ENCODE results near the gene SPESP1.
"Not testable (repeated sequence)": the region's sequence is repeated elsewhere in the genome, so short reads cannot be mapped to it uniquely, and the experiment has no call there.

Gene SPESP1

DNA sequence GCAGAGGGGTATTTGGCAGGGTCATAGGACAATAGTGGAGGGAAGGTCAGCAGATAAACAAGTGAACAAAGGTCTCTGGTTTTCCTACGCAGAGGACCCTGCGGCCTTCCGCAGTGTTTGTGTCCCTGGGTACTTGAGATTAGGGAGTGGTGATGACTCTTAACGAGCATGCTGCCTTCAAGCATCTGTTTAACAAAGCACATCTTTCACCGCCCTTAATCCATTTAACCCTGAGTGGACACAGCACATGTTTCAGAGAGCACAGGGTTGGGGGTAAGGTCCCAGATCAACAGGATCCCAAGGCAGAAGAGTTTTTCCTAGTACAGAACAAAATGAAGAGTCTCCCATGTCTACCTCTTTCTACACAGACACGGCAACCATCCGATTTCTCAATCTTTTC is 33.4 kb downstream of the SPESP1 start:
- not testable (repeated sequence) for DNase-seq (ENCODE audit: low spot score)

DNA sequence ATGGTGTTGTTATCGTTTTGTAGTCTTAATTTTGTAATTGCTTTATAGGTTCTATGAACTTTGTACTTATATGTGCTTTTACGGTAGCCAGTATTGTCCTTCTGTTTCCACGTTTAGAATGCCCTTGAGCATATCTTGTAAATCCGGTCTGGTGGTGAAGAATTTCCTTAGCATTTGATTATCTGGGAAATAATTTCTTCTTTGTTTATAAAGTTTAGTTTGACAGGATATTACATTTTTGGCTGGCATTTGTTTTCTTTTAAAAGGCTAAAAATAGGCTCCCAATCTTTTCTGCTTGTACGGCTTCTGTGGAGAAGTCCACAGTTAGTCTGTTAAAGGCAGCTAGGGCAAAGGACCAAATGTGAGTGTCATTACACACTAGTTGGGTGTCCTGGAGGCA is 36.7 kb downstream of the SPESP1 start:
- DNase-seq (ENCODE audit: low spot score) = no peak

DNA sequence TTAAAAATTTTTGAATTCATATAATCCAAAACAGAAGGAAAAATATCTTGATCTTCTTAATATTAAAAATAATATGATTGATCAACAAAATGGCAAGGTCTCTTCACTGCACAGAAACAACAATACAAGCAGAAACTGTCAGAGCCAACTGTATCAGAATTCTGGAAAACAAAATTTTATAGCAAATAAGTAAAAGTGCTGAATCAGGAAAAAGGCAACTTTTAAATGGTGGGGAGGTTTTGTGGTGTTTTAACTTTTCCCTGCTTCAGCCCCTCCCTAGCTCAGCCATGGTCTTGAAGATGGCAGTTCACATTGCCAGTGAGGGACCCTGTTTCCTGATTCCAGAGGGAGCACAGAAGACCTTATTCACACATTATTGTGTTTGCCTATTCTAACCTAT is 37.6 kb downstream of the SPESP1 start:
- DNase-seq (ENCODE audit: low spot score) = no peak

DNA sequence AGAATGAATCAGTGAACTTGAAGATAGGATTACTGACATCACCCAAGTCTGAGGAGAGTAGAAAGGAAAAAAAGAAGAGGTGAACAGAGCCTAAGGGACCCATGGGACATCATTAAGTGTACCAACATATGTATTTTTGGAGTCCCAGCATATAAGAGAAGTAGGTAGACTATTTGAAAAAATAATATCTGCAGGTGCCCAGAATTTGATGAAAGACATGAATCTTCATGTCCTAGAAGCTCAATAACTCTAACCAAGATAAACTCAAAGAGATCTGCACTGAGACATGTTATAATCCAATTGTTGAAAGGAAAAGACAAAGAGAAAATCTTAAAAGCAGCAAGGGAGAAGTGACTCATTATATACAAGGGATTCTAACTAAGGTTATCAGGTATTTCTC is 39.0 kb downstream of the SPESP1 start:
- no peak for DNase-seq (ENCODE audit: low spot score)

DNA sequence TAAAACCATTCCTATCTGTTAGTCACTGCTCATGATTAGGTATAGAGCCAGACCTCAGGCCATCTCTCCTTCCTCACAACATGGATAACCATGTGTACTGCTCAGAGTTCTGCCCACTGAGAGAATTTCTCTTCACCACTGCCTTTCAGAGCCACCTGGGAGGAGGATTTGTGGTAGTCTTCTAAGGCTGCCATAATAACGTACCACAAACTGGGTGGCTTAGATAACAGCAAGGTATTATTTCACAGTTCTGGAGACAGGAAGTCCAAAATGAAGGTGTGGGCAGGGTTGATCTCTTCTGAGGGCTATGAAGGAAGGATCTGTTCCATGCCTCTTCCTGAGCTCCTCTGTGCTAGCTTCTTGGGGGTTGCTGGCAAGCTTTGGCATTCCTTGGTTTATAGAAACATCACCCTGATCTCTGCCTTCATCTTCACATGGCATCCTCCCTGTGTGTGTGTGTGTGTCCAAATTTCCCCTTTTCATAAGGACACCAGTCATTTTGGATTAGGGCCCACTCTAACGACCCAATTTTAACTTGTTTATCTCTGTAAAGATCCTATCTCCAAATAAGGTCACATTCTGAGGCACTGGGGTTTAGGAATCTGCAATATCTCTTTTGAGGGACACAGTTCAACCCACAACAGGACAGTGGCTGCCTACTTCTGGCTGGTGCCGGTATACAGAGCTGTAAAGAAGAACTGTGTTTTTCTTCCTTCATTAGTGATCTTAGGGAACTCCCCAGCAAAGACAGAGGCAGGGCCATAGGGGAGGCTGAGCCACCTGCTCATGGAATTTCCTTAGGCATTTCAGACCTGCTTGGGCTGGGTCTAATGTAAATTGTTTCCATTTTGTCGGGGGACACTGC is 42.1 kb downstream of the SPESP1 start:
- no peak for DNase-seq (ENCODE audit: low spot score)

DNA sequence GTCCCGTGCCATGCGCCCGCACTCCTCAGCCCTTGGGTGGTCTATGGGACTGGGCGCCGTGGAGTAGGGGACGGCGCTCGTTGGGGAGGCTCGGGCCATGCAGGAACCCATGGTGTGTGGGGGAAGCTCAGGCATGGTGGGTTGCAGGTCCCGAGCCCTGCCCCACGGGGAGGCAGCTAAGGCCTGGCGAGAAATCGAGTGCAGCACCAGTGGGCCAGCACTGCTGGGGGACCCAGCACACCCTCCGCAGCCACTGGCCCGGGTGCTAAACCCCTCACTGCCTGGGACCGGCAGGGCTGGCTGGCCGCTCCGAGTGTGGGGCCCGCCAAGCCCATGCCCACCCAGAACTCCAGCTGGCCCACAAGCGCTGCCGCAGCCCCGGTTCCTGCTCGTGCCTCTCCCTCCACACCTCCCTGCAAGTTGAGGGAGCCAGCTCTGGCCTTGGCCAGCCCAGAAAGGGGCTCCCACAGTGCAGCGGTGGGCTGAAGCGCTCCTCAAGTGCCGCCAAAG is 45.4 kb downstream of the SPESP1 start:
- DNase-seq (ENCODE audit: low spot score) = not testable (repeated sequence)

DNA sequence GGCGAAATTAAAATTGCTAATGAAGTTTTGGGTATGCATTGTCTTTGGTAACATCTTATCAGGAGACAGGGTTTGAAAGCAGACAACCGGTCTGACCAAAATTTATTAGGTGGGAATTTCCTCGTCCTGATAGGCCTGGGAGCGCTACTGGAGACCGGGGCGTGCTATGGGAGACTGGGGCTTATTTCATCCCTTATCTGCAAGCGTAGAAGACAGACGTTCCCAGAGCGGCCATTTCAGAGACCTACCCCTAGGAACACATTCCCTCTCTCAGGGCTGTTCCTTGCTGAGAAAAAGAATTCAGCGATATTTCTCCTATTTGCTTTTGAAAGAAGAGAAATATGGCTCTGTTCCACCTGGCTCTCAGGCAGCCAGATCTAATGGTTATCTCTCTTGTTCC is 47.1 kb downstream of the SPESP1 start:
- DNase-seq (ENCODE audit: low spot score) = not testable (repeated sequence)

DNA sequence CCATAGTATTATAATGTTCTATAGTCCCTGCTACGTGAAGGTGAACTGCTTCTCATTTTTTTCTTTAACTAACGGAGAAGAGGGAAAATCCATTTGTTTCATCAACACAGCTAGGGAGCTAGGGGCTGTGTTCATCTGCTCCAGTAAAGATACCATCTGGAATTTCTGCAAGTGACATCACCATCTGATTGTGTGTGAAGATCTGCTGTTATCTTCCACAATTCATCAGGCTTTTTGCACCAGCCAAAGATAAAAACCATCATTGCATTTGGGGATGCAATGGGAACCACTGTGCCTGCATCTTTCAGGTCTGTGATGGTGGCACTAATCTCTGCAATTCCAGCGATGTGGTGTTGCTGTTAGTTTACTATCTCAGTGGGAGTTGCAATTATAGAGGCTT is 48.7 kb downstream of the SPESP1 start:
- DNase-seq (ENCODE audit: low spot score) = no peak

DNA sequence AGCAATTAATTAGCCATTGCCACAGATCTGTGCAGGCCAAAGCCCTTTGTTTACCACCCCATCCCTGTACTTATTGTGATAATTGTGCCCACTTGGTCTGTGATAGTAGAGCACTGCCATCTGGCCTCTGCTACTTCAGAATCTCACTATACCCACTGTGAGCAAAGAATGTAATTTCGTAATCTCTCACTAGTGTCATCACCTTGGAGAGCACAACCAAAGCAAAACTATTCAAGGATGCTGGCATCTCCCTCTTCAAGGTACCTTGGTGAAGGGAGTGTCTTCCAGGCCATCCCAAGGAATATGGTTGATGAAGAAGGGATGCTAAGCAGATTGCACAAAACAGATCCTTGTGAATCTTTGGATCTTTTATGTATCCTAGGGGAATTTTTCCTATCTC is 49.5 kb downstream of the SPESP1 start:
- DNase-seq (ENCODE audit: low spot score) = no peak

DNA sequence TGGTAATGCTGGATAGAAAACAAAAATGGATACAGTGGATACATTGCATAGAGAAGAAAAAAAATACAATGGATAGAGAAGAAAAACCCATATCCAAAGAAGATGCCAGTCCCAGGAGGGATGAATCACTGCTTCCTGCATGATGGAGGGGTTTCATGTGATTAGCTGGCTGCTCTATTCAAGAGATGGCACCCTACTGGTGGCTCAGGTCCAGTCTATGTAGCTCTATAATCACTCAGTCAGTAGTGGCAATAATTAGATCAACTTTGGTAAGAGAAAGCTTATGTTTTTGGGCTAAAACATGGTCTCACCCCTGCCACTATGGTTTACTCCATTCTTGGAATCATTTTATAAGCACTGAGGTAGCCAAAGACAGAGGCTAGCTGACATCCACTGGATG is 50.5 kb downstream of the SPESP1 start:
- no peak for DNase-seq (ENCODE audit: low spot score)

DNA sequence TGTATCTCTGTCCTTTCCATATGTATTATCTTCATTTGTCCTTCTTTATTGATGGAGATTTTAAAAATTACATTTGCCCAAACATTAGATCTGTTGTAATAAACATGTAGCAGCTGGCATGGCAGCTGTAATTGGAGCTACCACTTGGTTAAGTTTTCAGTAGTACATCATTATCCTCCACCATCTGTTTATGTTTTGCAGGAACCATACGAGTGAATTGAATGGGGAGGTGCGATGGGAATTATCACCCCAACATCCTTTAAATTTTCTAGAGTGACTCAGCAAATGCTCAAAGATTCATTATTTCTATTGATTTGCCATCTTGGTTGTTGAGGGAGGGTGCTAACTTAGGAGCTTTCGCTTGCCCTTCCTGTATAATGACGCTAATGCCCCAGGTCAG is 51.6 kb downstream of the SPESP1 start:
- DNase-seq (ENCODE audit: low spot score) = no peak

DNA sequence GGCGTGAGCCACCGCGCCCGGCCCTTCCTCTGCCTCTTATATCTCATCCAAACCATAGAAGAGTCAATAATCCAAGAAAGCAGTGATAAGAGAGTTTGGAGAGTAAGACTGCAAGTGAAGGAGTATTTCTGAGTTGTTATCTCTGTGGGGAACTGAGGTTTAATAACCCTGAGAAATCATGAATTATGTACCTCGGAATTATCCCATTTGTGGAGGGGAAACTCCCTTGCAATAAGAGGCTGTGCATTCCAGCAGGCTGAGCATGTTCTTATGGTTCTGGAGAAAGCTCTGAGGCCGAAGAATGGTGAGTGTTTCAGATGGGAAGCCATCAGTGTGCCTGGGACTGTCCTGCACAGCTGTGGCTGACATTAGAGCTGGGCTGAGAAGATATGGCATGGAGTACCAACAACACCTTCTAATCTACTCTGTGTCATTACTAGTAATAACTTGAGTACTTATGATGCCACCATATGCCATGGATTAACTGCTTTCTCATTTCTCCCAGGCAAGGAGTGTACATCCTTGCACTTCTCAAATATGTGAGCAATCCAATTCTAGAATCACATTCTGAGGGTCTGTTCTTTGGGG is 52.7 kb downstream of the SPESP1 start:
- no peak for DNase-seq (ENCODE audit: low spot score)

DNA sequence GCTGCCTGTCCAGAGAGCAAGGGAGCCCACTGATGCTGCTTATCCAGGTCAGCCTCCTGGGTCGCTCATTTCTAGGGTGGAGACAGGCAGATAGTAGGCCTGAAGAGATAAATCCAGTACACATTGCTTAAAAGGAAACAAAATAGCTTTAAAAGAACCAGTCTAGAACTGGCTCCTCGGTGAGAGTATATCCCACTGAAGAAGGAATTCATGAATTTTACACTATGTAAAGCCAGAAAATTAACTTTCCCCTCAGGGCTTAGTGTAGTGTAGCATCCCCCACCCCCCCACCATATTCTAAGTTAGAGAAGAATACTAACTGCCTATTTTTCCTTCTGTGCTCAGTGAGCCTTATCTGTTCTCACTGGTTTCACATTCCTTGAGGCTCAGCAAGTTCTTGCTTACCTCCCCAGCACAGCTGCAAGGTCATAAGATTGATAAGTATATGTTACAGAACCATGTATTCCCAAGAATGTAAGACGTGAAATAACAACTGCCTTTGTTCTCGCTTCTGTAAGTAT is 53.7 kb downstream of the SPESP1 start:
- no peak for DNase-seq (ENCODE audit: low spot score)

DNA sequence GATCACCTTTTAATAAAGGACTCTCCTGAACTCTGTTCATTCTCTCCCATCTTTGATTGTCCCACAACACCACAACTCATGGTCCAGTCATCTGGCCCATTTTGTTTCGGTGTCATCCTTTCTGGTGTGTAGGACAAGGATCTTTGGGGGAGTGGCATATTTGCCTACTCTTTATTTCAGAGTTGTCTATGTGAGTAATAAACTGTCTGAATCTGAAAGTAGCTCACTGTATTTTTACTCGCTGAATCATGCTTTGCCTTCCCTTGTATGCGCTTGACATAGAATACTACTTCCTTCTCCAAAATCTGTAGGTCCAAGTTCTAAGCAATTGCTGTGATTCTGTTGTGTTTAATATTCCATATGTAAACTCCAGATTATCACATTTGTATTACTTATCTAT is 54.3 kb downstream of the SPESP1 start:
- no peak for DNase-seq (ENCODE audit: low spot score)

DNA sequence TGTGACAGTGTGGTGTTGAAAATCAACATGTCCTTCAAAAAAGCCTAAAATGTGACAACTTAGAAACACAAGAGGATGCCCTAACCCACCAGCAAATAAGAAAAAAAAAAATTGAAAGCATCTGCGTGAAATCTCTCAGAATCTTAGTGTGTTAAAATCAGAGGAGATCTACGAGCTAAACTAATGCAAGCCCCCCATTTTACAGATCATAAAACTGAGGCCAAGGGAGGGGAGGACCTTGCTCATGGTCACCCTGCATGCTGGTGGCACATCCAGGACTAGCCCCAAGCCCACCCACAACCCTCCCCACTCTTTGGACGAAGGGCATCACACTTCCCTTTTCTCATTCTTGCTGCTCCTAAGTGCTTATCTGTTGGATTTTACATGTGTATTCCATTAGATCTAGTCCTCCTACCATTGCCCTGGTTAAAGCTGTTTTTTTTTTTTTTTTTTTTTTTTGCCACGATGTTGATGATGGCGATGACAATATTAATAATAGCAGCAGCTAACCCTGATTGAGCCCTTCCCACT is 55.1 kb downstream of the SPESP1 start:
- DNase-seq (ENCODE audit: low spot score) = no peak

DNA sequence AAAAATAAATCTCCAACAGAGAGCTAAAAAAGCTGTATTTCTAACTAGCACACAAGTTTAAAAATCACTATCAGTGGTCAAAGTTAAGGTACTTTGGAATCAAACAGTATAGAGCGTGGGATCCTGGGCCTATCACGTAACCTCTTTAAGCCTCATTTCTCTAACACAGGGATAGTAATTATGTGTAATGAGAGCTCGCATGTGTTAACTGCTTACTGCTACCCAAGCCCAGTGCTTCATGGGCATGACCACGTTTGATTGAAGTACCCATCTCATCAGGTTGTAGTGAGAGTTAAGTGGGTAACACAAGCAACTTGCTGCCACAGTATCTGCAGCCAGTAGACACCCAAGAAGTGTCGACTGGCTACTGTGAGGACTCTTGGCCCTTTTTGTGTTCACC is 56.0 kb downstream of the SPESP1 start:
- DNase-seq (ENCODE audit: low spot score) = no peak

DNA sequence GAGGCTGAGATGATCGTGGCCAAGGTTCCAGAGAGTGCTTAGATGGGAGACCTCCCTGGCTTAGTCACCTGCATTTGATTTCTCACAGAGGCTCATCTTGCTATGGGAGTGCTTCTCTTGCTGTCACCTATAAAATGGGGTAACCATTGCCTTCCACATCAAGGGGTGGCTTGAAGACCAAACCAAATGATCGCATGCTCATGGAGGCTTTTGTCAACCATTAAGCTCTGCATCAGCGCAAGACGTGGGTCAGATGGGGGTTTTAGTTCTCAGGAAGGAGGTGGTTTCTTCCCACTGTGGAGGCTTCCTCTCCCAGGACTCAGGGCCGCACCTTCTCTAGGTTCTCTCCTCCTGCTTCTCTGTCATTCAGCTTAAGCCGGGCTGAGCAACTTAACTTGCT is 56.8 kb downstream of the SPESP1 start:
- no peak for DNase-seq (ENCODE audit: low spot score)

DNA sequence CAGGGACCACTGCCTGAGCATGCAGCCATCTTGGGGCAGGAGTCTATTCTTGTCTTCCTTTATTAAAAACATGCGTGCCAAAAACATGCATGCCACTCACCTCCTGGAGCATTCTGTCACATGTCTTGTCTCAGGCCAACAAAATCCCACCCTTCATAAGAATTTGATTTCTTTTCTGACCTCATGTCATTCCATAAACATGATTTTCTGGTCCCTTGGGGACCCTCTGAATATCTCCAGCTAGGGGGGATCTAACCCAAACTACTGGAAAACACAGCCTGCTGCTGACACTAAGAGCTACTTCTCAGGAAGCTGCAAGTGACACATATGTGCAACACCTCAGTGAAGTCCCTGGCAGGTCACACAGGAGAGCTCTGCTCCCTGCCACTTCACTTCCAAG is 57.4 kb downstream of the SPESP1 start:
- no peak for DNase-seq (ENCODE audit: low spot score)

DNA sequence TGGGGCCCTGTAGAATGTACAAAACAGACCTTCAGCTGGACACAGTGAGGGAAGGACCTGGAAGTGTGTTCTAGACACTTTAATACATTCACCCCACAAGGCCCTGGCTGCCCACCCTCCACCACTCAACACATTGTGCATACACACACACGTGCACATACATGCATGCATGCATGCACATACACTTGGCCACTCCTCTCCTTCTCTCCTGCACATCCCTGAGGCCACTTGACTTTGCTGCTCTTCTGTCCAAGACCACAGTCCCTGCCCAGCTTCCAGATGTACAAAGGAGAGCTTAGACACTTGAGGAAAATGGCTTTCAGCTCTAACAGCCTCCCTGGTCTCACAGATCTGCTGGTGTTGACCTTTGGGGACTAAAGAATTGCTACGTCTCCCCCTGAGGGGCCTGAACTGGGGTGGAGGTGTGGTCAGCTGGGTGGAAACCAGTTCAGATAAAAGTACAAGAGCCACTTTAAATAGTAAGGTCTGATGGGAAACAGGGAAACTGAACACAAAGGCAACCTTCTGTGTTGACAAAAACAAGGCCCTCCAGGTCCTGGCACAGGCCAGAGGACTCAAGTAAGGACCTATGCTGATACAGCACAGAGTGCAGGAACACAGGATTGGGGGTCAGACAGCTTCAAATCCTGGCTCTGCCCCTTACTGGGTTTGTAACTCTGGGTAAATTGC is 59.4 kb downstream of the SPESP1 start:
- DNase-seq (ENCODE audit: low spot score) = no peak

DNA sequence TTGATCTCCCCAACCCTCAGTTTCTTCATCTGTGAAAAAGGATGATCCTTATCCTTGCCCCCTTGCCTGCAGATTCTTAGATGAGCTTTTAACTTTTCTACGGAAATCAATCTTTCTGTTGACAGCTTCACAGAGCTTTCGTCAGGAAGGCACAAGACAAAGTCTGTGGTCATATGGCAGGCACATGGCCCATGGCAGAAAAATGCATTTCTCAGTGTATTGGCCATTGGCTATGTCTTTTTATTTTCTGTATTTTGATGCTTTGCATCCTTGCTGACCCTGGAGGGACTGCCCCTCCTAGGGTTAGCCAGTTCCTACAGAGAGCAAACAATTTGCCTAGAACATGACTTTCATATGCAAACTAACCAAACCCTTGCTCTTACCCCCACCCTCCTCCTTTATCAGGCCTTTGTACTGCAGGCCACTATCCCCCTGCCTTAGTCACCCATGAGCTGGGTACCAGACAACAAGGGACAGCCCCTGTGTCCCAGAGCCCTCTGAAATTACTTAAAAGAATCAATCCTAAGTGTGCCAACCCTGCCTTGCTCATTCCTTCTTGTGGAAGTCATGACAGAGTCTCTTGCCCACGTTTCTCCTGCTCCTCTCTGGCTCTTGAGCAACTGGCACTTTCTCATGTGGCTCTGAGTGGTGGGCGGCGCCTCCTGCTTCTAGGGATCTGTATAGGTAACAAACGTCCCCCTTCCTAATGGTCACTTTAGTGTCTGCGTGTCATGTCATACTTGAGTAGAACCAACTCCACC is 60.1 kb downstream of the SPESP1 start:
- DNase-seq (ENCODE audit: low spot score) = no peak

DNA sequence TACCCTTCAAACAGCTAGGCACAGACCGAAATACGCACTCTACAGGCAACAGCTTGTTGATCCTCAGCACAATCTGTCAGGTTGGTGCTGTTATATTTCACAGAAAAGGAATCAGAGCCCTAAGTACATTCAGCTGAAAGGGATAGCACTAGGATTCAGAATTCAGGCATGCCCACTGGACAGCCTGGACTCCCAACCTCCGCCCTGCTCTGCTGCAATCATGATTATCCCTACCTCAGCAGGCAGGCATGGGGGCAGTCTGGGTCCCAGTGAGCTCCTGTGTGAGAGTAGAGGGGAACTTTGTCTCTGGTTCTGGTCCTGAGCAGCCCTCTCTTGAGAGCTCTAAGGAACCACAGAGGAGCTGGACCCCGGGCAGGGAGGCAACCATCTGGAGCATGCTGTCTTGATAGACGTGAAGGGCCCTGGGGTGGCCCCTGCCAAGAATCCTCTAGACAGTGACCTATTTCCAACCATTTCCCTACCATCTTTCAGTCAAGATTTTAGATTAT is 60.7 kb downstream of the SPESP1 start:
- DNase-seq (ENCODE audit: low spot score) = no peak

DNA sequence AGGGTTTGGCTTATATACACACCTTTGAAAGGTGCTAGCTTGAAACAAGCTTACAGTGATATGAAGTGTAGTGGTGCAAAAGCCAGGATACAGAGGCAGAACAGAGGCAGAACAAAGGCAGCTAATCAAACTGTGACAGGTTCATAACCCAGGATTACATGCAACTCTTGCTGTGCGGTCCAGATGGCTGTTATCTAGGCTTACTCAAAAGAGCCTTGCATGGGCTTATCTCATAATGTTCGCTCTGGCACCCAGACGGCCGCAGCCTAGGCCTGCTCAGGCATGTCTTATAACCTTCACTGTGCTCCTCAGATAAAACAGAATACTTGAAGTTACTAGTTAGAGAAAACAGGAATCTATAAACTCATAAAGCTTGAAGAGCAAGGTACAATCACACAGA is 61.4 kb downstream of the SPESP1 start:
- no peak for DNase-seq (ENCODE audit: low spot score)

All from pons (tissue), 1 donor.